CD4-positive, alpha-beta memory T cell (primary cell): Measurements from ENCODE around the gene MC2R. TPM values are rescaled to one million over a fixed set of nuclear protein-coding genes. Genes with fewer than 3 reads are reported as not detected.

Experiments used
- CTCF ChIA-PET: fragments of 350-600 bp; sonication (Branson Sonifier 250); formaldehyde crosslinking; loops from one replicate; lab custom pipeline; 2021; ENCODE audit warnings: inconsistent platforms; ENCODE audit not compliant: partially characterized antibody; lab: Charles Lee
- POLR2A ChIA-PET: fragments of 350-600 bp; sonication (Branson Sonifier 250); formaldehyde crosslinking; loops from one replicate; lab custom pipeline; 2021; ENCODE audit not compliant: partially characterized antibody; lab: Charles Lee
- DNase-seq, 5 donors: peaks; one replicate each; pipeline versions ENCODE4 v3.0.0 to v3.0.0-alpha.2; 2020 to 2022; ENCODE audit warnings: mixed read lengths in 1 of 5
- H3K27ac ChIP-seq: one replicate; pipeline ENCODE4 v1.7.0; 2013; ENCODE audit warnings: low read depth, low read length
- H3K27me3 ChIP-seq: 2 replicates; pipeline ENCODE4 v1.7.0; 2013; ENCODE audit warnings: mild to moderate bottlenecking, low read length, moderate library complexity; ENCODE audit not compliant: insufficient read depth
- H3K36me3 ChIP-seq: 2 replicates; pipeline ENCODE4 v1.7.0; 2013; ENCODE audit warnings: mild to moderate bottlenecking, low read length, moderate library complexity; ENCODE audit not compliant: insufficient read depth
- H3K4me1 ChIP-seq: 2 replicates; pipeline ENCODE4 v1.7.0; 2013; ENCODE audit warnings: mild to moderate bottlenecking, low read length, moderate library complexity; ENCODE audit not compliant: insufficient read depth
- H3K4me3 ChIP-seq, 2 donors: one replicate each; pipeline ENCODE4 v1.7.0; 2013; ENCODE audit warnings: low read length in 2 of 2, mild to moderate bottlenecking in 1 of 2
- H3K9me3 ChIP-seq, 2 donors: one replicate each; pipeline ENCODE4 v1.7.0; 2013; ENCODE audit warnings: low read length in 2 of 2, control low read depth in 1 of 2; ENCODE audit not compliant: control insufficient read depth in 1 of 2
- H3K27ac Mint-ChIP-seq, 7 donors: one replicate each; pipeline ENCODE4 v1.8.0; 2020 to 2021; ENCODE audit warnings: mixed read lengths in 7 of 7, mild to moderate bottlenecking in 6 of 7, inconsistent platforms in 3 of 7, moderate library complexity in 3 of 7
- H3K27me3 Mint-ChIP-seq, 2 donors: one replicate each; pipeline ENCODE4 v1.8.0; 2020 to 2021; ENCODE audit warnings: mixed read lengths in 2 of 2
- H3K36me3 Mint-ChIP-seq, 2 donors: one replicate each; pipeline ENCODE4 v1.8.0; 2020 to 2021; ENCODE audit warnings: mixed read lengths in 2 of 2, inconsistent platforms in 1 of 2, mild to moderate bottlenecking in 1 of 2
- H3K4me1 Mint-ChIP-seq, 4 donors: one replicate each; pipeline ENCODE4 v1.8.0; 2020 to 2021; ENCODE audit warnings: mixed read lengths in 4 of 4, mild to moderate bottlenecking in 1 of 4
- H3K4me3 Mint-ChIP-seq, 8 donors: one replicate each; pipeline ENCODE4 v1.8.0; 2020 to 2021; ENCODE audit warnings: mixed read lengths in 8 of 8, mild to moderate bottlenecking in 7 of 8, moderate library complexity in 6 of 8, inconsistent platforms in 3 of 8
- H3K9me3 Mint-ChIP-seq, 8 donors: one replicate each; pipeline ENCODE4 v1.8.0; 2020 to 2021; ENCODE audit warnings: mixed read lengths in 8 of 8, mild to moderate bottlenecking in 5 of 8, inconsistent platforms in 3 of 8, moderate library complexity in 1 of 8
- intact Hi-C: fragments of 100-400 bp; cut with micrococcal nuclease; formaldehyde crosslinking; loops from one replicate; pipeline ENCODE4 v1.15.1; 2023
- polyA plus RNA-seq, 2 donors: library from polyadenylated mRNA; unstranded; fragments of 300-500 nt; fragmentation: Illumina TruSeq; gene quantifications; one replicate each; pipeline ENCODE4 v1.2.3, GENCODE V29; 2021
- total RNA-seq, 2 experiments: library from RNA; stranded (reverse); gene quantifications; one replicate each; pipeline ENCODE4 v1.2.3, GENCODE V29; 2021

MC2R gene
- total RNA-seq (not detected), polyA plus RNA-seq (not detected)

DNA sequence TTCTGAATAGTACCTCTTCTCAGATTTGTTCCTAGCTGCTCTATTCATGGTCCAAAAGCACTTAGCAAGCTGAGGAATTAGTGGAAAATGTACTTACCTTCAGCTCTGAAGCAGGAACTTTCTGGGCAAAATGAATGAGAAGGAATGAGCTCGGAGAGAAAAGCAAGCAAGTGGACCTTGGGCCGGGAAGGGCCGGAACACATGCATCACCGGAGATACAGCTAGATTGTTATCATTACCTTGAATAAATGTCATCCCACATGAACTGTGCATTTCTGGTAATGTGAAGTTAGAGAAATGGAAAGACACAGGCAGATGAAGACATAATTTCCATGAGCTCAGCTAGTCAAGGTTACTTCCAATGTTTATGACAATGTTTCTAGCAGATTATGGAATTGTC, at the start of gene MC2R:
MC2R (minus strand) TSS at position 146 of the 400 bp plus-strand sequence. CDS start 30,018 bp downstream, outside the sequence.
- Histone ChIP-seq H3K36me3 (no peaks in the 10 kb centered on the region), H3K9me3 (no peaks in the 10 kb centered on the region), H3K4me1 (no peaks in the 10 kb centered on the region), H3K27ac (no peak within 1 kb of the TSS), H3K27me3 (no peaks in the 10 kb centered on the region), H3K4me3 (no peak within 1 kb of the TSS)
- POLR2A ChIA-PET, result no interaction called here
- Mint-ChIP-seq H3K4me3 (no peak within 1 kb of the TSS), H3K36me3 (no peaks in the 10 kb centered on the region), H3K27ac (no peak within 1 kb of the TSS), H3K27me3 (no peaks in the 10 kb centered on the region), H3K4me1 (no peaks in the 10 kb centered on the region), H3K9me3 (no peaks in the 10 kb centered on the region)
- CTCF ChIA-PET, result interaction anchor here (1.8 kb wide), 1 partner anchor 10 kb away, joined by 4 read pairs; no protein-coding TSS in a partner anchor
- no peak for DNase-seq
- intact Hi-C loops, result no loop called here

- ChIA-PET CTCF (no interaction called here), POLR2A (no interaction called here)
- Histone ChIP-seq H3K4me1 (no peaks in the 10 kb centered on the region), H3K27me3 (no peaks in the 10 kb centered on the region), H3K36me3 (no peaks in the 10 kb centered on the region), H3K9me3 (no peaks in the 10 kb centered on the region), H3K4me3 (no peak overlapping the region), H3K27ac (no peak overlapping the region)
- Mint-ChIP-seq H3K27me3 (peaks cover 0 to 3% of the 10 kb centered on the region in 2 donors), H3K36me3 (no peaks in the 10 kb centered on the region), H3K4me3 (no peak overlapping the region), H3K9me3 (peaks cover 3 to 21% (median 8%) of the 10 kb centered on the region in 8 donors), H3K27ac (no peak overlapping the region), H3K4me1 (no peaks in the 10 kb centered on the region)
- DNase-seq, result no peak
- intact Hi-C loops, result no loop called here
Measured at GRCh38 chr18:13945811-13946210, 30.5 kb upstream of the MC2R start.

- no peaks in the 10 kb centered on the region for H3K27me3 Mint-ChIP-seq
- intact Hi-C loops, result no loop called here
- no peaks in the 10 kb centered on the region for H3K36me3 Mint-ChIP-seq
- H3K27ac Mint-ChIP-seq, result no peak overlapping the region
- POLR2A ChIA-PET, result no interaction called here
- no peak overlapping the region for H3K27ac ChIP-seq
- H3K4me1 Mint-ChIP-seq, result no peaks in the 10 kb centered on the region
- no peak for DNase-seq
- H3K9me3 ChIP-seq, result no peaks in the 10 kb centered on the region
- no peaks in the 10 kb centered on the region for H3K27me3 ChIP-seq
- H3K4me3 Mint-ChIP-seq, result no peak overlapping the region
- H3K9me3 Mint-ChIP-seq, result peaks cover 1 to 16% (median 7%) of the 10 kb centered on the region in 8 donors
- no peaks in the 10 kb centered on the region for H3K36me3 ChIP-seq
- H3K4me3 ChIP-seq, result no peak overlapping the region
- CTCF ChIA-PET, result no interaction called here
- H3K4me1 ChIP-seq, result no peaks in the 10 kb centered on the region
Measured at GRCh38 chr18:13943338-13943737, 28.0 kb upstream of the MC2R start.

GRCh38 chr18:13940326-13940725, 25.0 kb upstream of the MC2R start:
- intact Hi-C loops, result no loop called here
- ChIA-PET POLR2A (no interaction called here), CTCF (no interaction called here)
- H3K4me3 Mint-ChIP-seq, result no peak overlapping the region
- H3K27ac ChIP-seq, result no peak overlapping the region
- H3K36me3 Mint-ChIP-seq, result no peaks in the 10 kb centered on the region
- no peaks in the 10 kb centered on the region for H3K4me1 Mint-ChIP-seq
- no peaks in the 10 kb centered on the region for H3K27me3 ChIP-seq
- H3K9me3 ChIP-seq, result no peaks in the 10 kb centered on the region
- H3K27me3 Mint-ChIP-seq, result no peaks in the 10 kb centered on the region
- peaks cover 0 to 9% (median 5%) of the 10 kb centered on the region in 8 donors for H3K9me3 Mint-ChIP-seq
- H3K27ac Mint-ChIP-seq, result no peak overlapping the region
- H3K4me3 ChIP-seq, result no peak overlapping the region
- DNase-seq, result peak in 1 of 5 donors; percentile 29
- H3K4me1 ChIP-seq, result no peaks in the 10 kb centered on the region
- no peaks in the 10 kb centered on the region for H3K36me3 ChIP-seq

DNA sequence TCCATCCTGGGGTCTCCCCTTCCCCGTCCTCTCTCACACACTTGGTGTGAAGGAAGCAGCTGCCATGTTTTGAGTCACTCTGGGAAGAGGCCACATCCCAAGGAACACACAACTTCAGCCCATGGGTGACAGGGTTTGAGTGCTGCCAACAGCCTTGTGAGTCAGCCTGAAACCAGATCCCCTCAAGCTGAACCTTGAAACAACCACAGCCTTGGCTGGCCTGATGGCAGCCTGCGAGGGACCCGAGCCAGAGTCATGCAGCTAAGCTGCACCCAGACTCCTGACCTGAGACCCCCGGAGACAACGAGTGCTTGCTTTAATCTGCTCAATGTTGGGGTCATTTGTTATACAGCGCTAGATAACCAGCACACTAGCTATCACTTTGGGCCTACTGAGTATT, 19.3 kb upstream of the MC2R start:
- no peak overlapping the region for H3K4me3 ChIP-seq
- POLR2A ChIA-PET, result no interaction called here
- intact Hi-C loops, result no loop called here
- no peaks in the 10 kb centered on the region for H3K36me3 ChIP-seq
- H3K27ac Mint-ChIP-seq, result no peak overlapping the region
- H3K36me3 Mint-ChIP-seq, result no peaks in the 10 kb centered on the region
- no peak overlapping the region for H3K27ac ChIP-seq
- no peaks in the 10 kb centered on the region for H3K4me1 Mint-ChIP-seq
- H3K27me3 Mint-ChIP-seq, result no peaks in the 10 kb centered on the region
- peaks cover 0 to 6% (median 2%) of the 10 kb centered on the region in 8 donors for H3K9me3 Mint-ChIP-seq
- CTCF ChIA-PET, result no interaction called here
- H3K27me3 ChIP-seq, result no peaks in the 10 kb centered on the region
- DNase-seq, result no peak
- H3K4me3 Mint-ChIP-seq, result no peak overlapping the region
- no peaks in the 10 kb centered on the region for H3K4me1 ChIP-seq
- no peaks in the 10 kb centered on the region for H3K9me3 ChIP-seq

- Mint-ChIP-seq H3K4me3 (no peak overlapping the region), H3K9me3 (peaks cover 0 to 12% (median 5%) of the 10 kb centered on the region in 8 donors), H3K27me3 (no peaks in the 10 kb centered on the region), H3K27ac (no peak overlapping the region), H3K4me1 (no peaks in the 10 kb centered on the region), H3K36me3 (no peaks in the 10 kb centered on the region)
- intact Hi-C loops, result no loop called here
- Histone ChIP-seq H3K36me3 (no peaks in the 10 kb centered on the region), H3K4me1 (no peaks in the 10 kb centered on the region), H3K9me3 (no peaks in the 10 kb centered on the region), H3K4me3 (no peak overlapping the region), H3K27ac (no peak overlapping the region), H3K27me3 (no peaks in the 10 kb centered on the region)
- DNase-seq, result no peak
- ChIA-PET CTCF (no interaction called here), POLR2A (no interaction called here)
Measured at GRCh38 chr18:13934058-13934457, 18.7 kb upstream of the MC2R start.

- no peaks in the 10 kb centered on the region for H3K27me3 Mint-ChIP-seq
- H3K4me1 ChIP-seq, result no peaks in the 10 kb centered on the region
- H3K27ac ChIP-seq, result no peak overlapping the region
- no peaks in the 10 kb centered on the region for H3K4me1 Mint-ChIP-seq
- H3K36me3 Mint-ChIP-seq, result no peaks in the 10 kb centered on the region
- H3K27ac Mint-ChIP-seq, result no peak overlapping the region
- H3K9me3 ChIP-seq, result no peaks in the 10 kb centered on the region
- intact Hi-C loops, result no loop called here
- peaks cover 0 to 26% (median 8%) of the 10 kb centered on the region in 8 donors for H3K9me3 Mint-ChIP-seq
- no peak for DNase-seq
- ChIA-PET CTCF (no interaction called here), POLR2A (no interaction called here)
- H3K4me3 Mint-ChIP-seq, result no peak overlapping the region
- H3K4me3 ChIP-seq, result no peak overlapping the region
- H3K36me3 ChIP-seq, result no peaks in the 10 kb centered on the region
- no peaks in the 10 kb centered on the region for H3K27me3 ChIP-seq
Measured at GRCh38 chr18:13932285-13933025, 17.1 kb upstream of the MC2R start.
